COLO668 (cell line): ENCODE results near the gene NEGR1.

Experiments
- DNase-seq: peaks from one replicate; lab custom pipeline; 2025; ENCODE audit not compliant: unreplicated experiment; lab: John Stamatoyannopoulos, UW

NEGR1 gene

DNA sequence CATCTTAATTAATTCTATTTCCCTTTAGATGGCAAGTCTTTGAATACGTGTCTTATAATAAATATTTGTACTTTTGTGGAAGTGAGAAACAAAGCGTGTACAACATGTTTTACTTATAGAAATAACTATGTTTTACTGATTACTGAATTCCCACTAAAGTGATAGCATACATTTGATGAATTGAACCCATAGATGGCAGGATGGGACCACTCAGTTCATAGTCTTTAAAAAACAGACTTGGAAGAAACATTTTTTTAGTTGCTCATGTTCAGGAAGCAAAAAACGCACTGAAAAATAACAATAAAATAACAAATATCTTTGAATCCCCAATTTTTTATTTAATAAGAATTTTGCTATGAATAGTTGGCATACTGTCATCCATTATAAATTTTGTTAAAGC is 694.4 kb downstream of the NEGR1 start:
- DNase-seq, result no peak

DNA sequence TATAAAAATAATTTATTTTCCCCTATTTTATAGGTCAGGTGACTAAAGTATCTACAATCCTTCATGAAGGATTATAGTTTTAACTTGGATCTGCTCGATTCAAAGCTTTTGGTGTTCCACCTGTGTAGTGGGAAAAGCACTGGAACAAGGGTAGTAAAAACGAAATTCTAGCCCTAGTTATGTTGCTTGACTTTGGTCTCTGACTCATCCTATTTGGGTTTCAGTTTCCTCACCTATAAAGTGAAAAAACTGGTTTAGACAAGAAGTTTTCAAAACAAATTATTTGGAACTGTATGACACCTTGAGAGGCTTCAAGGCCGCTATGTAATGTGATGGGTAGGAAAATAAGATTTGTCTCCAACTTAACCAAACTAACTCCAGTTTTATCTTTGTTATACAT is 696.3 kb downstream of the NEGR1 start:
- DNase-seq, result no peak

DNA sequence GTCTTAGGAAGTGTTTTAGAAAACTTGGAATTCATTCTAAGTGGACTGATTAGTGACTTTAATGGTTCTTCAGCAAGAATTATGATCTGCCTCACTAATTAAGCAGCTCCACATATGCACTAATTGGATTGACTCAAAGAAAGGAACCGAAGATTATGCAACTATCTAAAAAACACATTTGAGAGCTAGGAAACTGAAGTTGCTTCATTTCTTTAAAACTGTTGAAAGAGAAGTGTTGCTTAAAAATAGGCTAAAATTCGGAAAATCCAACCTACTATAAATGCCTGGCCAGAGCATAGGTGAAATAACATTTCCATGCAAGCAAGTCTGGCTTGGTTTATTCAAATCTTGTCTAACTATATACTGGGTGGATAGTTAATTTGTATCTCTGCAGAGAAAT is 698.6 kb downstream of the NEGR1 start:
- DNase-seq, result no peak

DNA sequence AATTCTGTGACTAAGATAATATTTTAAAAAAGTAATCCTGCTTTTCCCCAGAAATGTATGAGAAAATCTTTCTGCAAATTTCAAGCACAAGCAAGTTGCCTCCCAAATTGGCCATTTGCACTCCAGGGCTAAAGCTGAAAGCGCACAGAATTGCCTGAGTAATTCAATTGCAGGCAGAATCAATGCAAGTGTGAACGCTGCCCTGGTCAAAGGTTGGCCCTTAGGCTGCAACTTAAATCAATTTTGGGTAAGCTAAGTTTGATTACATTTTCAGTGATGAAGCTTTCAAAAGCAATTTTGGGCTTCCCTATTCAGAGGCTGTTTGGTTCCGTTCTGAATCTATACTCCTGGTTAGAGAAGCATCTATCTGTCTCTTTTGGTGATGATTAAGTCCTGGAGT is 699.7 kb downstream of the NEGR1 start:
- DNase-seq, result no peak

DNA sequence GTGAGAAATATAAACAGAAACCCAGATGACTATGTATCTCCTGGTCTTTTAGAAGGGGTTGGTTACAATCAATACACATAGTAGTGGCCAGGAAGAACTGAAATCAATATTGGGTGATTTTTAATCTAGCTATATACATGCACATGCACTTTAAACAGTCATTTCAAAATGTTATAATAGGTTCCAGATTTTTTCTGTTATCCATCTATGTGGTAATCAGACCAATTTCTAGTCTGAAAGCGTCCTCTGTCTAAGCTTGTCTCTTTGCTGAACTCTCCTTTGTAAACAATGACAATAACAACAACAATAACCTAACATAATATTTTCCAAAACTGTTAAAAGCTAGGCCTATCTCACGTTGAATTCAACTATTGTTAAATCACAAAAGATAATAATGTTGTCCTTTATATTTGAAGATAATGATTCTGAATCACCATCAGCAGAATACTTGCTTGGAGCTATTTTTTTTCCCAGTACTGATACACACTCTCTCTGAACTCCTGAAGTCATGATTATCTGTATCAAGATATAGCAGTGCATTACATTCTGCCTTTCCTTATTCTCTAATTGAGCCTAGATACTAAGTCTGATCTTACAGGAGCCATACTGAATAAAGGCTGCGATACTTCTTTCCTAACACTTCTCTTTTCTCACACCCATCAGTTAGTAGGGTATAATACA is 704.7 kb downstream of the NEGR1 start:
- DNase-seq, result no peak

DNA sequence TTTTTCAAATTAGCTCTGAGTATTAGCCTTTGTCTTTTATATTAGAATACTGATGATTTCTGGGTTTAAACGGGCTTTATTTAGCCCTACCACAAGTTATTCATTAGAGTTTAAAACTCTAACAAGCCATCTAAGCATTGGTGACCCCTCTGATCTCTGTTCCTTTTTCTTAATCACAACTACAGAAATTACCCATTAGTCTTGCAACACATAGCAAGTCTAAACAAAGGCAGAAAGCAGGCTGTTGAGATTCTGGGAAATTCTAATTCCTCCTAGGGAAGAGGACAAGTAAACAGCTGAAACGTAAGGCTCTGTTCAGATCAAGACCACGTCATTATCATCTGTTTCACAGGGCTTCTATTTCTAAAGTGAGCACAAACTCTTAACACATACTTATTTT is 710.3 kb downstream of the NEGR1 start:
- DNase-seq, result no peak

DNA sequence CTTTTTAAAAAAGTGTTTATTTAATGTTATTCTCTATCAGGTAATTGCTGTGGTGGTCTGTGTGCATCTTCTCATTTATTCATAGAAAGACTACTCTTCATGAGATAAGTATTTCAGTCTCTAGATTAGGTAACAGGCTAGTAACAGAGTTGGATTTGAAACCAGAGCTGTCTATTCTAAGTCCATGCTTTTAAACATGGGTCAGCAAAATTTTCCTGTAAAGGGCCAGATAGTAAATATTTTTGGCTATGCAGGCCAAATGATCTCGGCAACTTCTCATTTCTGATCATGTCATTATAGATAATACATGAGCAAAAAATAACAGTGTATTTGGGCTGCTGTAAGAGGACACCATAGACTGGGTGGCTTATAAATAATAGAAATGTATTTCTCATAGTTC is 715.9 kb downstream of the NEGR1 start:
- DNase-seq, result no peak

DNA sequence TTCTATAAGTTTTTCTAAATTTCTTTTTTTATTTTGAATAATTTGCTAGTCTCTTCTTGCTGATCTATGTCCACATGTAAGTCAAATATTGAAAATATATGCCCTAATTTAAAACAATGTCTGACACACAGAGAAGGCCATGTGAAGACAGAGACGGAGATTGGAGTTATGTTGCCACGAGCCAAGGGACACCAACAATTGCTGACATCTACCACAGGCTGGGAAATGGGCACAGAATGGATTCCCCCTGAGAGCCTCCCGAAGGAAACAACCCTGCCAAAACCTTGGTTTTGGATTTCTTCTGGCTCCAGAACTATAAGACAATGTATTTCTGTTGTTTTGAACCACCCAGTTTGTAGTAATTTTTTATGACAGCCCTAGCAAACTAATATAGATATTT is 716.5 kb downstream of the NEGR1 start:
- no peak for DNase-seq

DNA sequence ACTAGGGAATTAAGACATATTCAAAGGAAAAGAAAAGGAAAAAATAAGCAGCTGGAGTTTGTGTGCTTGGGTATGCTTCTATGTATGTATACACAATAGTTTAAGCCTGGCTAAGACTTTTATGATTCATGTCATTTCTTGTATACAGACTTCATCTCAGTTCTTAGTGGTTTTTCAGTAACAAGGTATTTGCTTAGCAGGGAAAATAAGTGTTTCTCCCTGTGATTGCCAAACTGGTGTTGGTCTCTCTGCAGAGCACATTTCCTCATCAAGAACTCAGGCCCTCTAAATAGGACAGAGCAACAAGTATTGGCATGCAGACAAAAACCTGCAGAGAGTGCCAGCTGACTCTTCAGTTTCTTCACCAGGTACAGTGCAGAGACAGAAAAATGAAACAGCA is 717.1 kb downstream of the NEGR1 start:
- DNase-seq, result no peak

DNA sequence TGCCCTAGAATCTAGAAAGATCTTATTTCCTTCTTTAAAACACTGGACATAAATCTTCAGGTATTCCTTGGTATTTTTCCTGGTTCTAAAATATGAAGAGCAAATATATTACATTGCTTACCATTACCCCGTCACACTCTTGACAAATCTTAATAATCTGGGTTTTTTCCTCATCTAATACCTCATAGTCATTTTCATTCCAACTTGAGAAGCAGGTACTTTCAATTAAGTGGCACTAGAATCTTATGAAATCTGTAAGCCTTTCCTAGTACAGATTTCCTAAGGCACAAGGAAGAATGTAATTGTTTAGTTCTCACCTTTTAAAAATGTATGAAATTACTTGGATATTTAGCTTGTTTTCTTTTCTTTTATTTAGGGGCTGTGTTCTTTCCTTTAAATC is 720.0 kb downstream of the NEGR1 start:
- no peak for DNase-seq

DNA sequence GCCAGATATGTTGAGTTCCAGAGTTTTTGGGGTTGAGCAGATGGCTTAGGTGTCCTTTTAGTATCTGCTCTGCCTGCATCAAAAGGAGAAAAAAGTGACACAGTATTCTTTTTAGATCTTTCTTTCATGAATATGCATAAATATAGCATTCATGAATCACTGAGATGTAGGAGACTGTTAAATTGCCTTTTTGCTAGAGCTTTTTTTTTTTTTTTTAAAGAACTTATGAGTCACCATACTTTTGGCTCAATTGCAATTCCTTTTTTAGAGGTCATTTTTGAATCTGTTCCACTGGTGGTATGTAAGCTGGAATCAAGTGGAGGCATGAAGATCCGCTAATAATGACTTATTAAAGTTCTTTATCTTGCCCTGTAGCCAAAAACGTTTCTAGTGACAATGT is 720.6 kb downstream of the NEGR1 start:
- DNase-seq, result no peak

DNA sequence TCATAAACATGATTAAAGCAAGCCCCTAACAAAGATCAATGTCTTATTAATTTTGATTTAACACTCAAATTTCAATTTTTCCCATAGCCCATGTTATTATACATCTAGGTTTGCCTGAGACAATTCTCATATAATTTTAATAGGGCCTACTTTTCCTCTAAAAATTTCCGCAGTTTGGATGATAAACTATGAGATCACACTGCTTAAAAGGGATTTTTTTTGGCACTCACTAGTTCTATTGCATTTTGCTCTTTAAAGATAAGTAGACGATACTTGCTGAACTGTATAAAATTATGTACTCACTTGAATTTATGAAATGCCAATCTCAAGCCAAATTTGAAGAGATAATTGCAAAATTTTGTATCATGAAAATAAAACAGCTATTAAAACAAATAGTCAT is 721.1 kb downstream of the NEGR1 start:
- DNase-seq, result no peak

DNA sequence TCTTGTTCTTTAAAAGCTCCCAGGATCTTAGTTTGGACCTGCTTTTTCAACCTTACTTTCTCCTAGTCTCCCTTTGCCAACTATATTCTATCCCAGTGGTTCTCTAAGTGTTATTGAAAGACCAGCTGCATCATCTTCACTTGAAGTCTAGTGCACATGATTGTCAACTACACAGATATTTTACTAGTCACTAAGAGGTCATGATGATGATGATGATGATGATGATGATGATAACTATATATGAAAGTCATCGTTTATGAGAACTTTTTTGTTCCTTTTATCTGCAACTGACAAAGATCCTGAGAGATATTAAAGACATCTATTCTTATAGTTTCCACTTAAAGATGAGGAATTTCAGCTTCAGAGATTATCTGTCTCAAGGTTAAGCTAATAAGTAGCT is 722.5 kb downstream of the NEGR1 start:
- no peak for DNase-seq

DNA sequence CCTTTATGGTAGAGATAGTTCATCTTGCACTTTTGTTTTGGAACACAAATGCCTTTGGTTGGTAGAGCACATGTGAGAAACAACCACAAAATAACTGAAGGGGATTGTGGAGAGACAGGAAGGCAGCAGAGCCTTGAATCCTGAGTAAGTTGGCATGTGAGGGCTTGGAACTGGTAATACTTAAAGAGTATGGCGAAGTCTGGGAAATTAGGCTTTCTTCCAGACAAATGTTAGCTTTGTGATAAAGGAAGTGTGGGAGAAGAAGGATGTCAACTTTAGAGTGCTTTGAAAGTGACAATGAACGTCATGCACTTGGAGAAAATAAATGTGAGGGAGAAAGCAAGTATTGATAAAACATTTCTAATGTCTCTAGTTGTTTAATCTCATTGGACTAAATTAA is 725.2 kb downstream of the NEGR1 start:
- no peak for DNase-seq

DNA sequence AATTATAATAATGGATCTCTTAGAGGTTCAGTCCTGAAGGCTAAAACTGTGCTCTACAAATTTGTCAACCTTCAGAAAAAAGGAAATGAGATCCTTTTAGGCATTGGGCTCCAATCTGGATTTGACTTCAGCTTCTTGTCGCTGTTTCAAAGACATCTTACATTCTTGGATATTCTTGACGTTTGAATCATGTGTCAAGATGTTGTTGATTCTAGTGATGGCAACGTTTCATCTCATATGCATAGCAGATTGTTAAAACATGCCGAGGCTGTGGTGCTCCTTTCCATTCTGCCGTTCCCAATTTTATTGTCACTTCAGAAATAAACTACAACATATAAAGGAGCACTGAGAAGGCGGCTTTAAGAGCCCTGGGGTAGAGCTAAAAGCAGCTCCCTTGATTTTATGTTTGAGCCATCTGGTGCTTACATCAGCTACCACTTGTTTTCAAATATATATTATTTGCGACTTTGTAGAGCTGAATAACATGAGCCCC is 733.9 kb downstream of the NEGR1 start:
- no peak for DNase-seq

DNA sequence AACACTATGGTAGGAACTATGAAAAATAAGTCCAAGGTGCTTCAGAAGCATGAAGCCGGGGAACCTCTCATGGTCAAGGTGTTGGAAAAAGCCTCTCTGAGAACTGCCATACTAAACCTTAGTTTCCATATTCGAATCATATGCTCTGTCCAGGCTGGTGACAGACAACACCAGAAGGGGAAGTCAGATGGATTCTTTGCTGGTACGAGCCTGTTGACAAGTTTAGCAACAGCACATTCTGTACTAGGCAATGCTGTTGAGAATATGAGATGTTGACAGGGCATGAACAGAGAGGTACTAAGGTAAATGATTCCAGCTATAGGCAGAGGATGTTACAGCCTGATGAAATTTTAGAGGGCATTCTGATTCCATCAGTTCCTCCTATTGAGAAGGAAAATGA is 740.2 kb downstream of the NEGR1 start:
- DNase-seq, result no peak

DNA sequence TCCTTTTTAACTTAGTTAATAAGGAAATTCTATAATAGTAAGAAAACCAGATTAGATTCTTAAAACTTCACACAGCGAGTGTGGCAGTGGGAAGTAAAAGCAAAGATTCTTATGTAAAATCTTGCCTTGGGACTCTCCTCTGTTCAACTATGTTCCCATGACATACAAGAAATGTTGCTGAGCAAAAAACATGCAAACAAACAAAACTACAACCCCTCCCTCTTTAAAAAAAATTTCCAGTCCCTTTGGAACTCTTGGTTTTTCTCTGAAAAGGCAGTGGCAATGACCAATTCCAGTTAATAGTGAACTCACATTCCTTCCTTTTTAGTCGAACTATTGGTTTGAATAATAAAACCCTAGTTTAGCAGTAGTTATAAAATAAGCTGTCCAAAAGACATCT is 748.4 kb downstream of the NEGR1 start:
- no peak for DNase-seq

DNA sequence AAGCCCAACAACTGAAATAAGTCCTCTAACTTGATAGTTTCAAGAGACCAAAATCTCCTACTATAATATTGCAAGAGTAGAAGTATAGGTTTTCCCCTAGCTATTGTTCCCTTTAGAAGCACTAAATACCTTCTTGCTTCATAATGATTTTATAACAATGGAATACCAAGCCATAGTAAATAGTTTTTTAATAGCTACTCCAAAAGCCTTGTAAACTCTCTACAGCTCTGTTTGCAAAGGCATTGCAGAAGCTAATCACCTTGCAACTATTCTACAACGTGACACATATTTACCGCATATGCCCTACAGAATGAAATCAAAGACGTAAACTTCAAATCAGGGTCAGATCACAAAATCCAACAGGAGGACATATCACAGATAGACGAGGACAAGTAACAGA is 750.0 kb downstream of the NEGR1 start:
- DNase-seq, result no peak

DNA sequence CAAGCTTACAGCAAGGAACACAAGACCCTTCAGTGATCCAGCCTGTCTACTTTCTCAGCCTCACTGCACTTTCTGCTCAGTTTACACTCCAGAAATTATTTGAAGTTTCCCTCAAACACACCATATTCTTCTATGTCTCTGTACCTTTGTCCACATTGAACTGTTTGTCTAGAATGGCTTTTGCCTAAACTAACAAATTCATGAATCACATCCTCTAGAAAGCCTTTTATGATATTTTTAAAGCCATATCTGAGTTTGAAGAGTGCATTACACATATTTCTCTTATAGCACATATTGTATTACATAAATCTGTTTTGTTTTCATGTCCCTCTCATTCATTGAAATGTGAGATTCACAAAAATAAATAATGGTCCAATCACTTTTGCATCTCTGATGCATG is 755.5 kb downstream of the NEGR1 start:
- no peak for DNase-seq

DNA sequence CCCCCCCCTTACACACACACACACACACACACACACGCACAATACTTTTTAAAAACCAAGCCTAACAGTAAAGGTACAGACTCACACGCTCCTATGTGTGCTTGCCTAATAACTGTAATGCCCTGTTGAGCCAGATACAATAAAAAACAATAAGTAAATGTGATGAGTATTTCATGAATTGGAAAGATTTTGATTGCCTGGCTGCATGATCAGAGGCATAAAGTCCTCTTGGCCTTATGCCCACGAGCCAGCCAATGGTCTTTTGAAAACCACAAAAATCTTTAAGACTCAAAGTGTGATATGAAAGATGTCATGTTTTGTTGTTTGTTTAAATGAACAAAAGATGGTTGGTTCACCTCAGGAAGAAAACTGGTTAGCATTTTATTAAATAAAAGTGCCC is 759.6 kb downstream of the NEGR1 start:
- DNase-seq, result no peak

DNA sequence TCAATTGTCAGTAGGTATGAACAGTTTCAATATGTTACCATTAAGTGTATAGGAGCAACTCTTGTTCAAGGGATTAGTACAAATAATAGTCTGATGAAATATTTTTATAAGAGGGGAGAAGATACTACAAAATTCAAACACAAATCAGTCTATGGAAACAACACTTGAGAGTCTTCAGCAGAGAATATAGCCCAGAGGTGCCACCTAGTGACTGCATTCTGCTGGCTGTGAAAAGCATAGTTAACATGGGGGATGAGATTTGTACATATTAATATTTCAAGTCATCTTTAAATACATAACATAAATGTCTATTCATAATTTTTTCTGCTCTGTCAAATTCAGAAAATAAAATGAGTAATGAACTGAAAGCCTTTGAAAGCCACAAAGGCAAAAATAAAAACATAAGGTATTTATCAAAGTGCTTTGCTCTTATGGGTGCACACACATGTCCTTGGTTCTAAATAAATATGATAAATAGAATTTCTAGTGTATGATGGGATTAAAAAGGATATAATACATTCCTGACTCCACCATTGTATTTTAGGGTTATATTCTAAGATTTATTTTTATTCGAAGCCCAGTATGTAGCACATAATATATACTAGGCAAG is 760.6 kb downstream of the NEGR1 start:
- DNase-seq, result peak; percentile 28

DNA sequence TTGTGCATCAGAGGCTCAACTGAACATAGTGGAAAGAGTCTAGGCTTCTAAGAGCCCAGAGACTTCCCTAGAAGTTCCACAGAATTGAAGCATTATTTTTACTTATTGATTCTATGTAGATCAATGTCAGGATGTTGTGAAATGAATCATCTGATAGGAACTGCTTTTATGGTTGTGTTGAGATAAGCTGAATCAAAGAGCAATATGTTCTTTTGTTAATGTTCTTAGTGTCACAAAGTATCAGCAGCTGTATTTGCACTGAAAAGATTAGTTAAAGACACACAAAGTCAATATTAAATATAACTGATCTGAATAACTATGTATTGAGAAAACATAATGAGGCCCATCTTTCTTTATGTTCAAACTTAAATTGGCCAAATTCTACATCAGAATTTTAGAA is 770.8 kb downstream of the NEGR1 start:
- DNase-seq, result no peak

DNA sequence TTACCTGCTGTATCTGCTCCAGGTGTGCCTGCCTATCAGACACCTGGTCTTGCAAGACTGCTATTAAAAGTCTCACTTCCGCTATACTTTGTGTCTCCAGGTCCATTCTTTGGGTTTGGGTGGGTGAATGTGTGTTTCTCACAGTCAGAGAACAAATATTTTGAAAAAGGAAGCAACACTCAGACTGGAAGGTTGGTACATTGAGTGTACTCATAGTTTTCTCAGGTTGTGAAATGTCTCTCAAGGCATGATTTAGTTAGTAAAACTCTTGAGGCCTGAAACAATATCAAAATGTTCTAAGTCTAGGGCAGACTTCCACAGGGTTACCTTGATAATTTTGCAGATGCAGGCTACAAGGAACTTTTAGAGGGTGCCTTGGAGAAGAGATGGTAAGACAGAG is 771.6 kb downstream of the NEGR1 start:
- DNase-seq, result no peak
